CD14-positive monocyte (primary cell): ENCODE data around the gene ECE2. TPM values are rescaled to one million over a fixed set of nuclear protein-coding genes. Genes with fewer than 3 reads are reported as not detected.

Experiments used
- DNase-seq, 3 donors: peaks; one replicate each; pipeline ENCODE4 v3.0.0-alpha.2; 2011 to 2022
- H2AFZ ChIP-seq: 2 replicates; pipeline ENCODE4 v1.6.0; 2012; ENCODE audit warnings: mild to moderate bottlenecking, low read depth, low read length, inconsistent platforms; ENCODE audit not compliant: insufficient read depth, poor library complexity, severe bottlenecking
- H3K27ac ChIP-seq, 2 donors: 1 replicate in 1 of 2; 2 replicates in 1 of 2; pipeline ENCODE4 v1.5.1; 2012 to 2013; ENCODE audit warnings: low read length in 2 of 2, control low read depth in 1 of 2, inconsistent platforms in 1 of 2, low read depth in 1 of 2, mild to moderate bottlenecking in 1 of 2
- H3K27me3 ChIP-seq, 2 donors: one replicate each; pipeline versions ENCODE4 v1.6.0 to v1.6.1; 2011 to 2013; ENCODE audit warnings: low read length in 2 of 2; ENCODE audit not compliant: control insufficient read depth in 2 of 2, insufficient read depth in 2 of 2
- H3K36me3 ChIP-seq, 2 donors: replicated peaks in 1 of 2; 1 replicate in 1 of 2; 2 replicates in 1 of 2; pipeline versions ENCODE4 v1.5.1 to v1.6.1; 2012 to 2013; ENCODE audit warnings: low read length in 2 of 2, control low read depth in 1 of 2, inconsistent platforms in 1 of 2, mild to moderate bottlenecking in 1 of 2; ENCODE audit not compliant: insufficient read depth in 2 of 2, control insufficient read depth in 1 of 2
- H3K4me1 ChIP-seq, 2 donors: 1 replicate in 1 of 2; 2 replicates in 1 of 2; pipeline versions ENCODE4 v1.5.1 to v1.6.1; 2012 to 2013; ENCODE audit warnings: low read length in 2 of 2, control low read depth in 1 of 2, inconsistent platforms in 1 of 2, mild to moderate bottlenecking in 1 of 2, moderate library complexity in 1 of 2; ENCODE audit not compliant: insufficient read depth in 2 of 2, control insufficient read depth in 1 of 2
- H3K4me2 ChIP-seq: replicated peaks from 2 replicates; pipeline ENCODE3; 2012; ENCODE audit warnings: low read length, moderate library complexity, mild to moderate bottlenecking; ENCODE audit not compliant: poor library complexity, severe bottlenecking; ENCODE audit errors: extremely low read depth
- H3K4me3 ChIP-seq, 3 experiments: fragments of 200-600 bp in 1 of 3; sonication (generic) in 1 of 3; replicated peaks in 1 of 3; 1 replicate in 2 of 3; 2 replicates in 1 of 3; pipeline ENCODE4 v1.5.1; 2011 to 2013; ENCODE audit warnings: low read length in 3 of 3, mild to moderate bottlenecking in 3 of 3, control low read depth in 2 of 3, low read depth in 2 of 3, inconsistent platforms in 1 of 3, moderate library complexity in 1 of 3
- H3K79me2 ChIP-seq: 2 replicates; pipeline ENCODE4 v1.6.0; 2012; ENCODE audit warnings: mild to moderate bottlenecking, control low read depth, inconsistent platforms, low read length, moderate library complexity; ENCODE audit not compliant: insufficient read depth
- H3K9ac ChIP-seq: 2 replicates; pipeline ENCODE4 v1.6.0; 2017; ENCODE audit warnings: low read length, mild to moderate bottlenecking; ENCODE audit not compliant: insufficient read depth, poor library complexity, severe bottlenecking
- H3K9me3 ChIP-seq, 2 donors: replicated peaks in 1 of 2; 1 replicate in 1 of 2; 2 replicates in 1 of 2; pipeline versions ENCODE4 v1.5.1 to v1.6.1; 2012 to 2013; ENCODE audit warnings: low read length in 2 of 2, control low read depth in 1 of 2; ENCODE audit not compliant: control insufficient read depth in 1 of 2, insufficient read depth in 1 of 2
- H4K20me1 ChIP-seq: 2 replicates; pipeline ENCODE4 v1.6.0; 2012; ENCODE audit warnings: mild to moderate bottlenecking, low read length, control low read depth, moderate library complexity; ENCODE audit not compliant: insufficient read depth
- H3K27ac Mint-ChIP-seq, 7 donors: one replicate each; pipeline ENCODE4 v1.8.0; 2020; ENCODE audit warnings: mild to moderate bottlenecking in 7 of 7, mixed read lengths in 7 of 7, moderate library complexity in 6 of 7, inconsistent platforms in 2 of 7
- H3K27me3 Mint-ChIP-seq, 3 donors: one replicate each; pipeline ENCODE4 v1.8.0; 2021 to 2022; ENCODE audit warnings: low read depth in 3 of 3, mild to moderate bottlenecking in 3 of 3, mixed read lengths in 3 of 3, moderate library complexity in 3 of 3, inconsistent platforms in 1 of 3
- H3K36me3 Mint-ChIP-seq, 2 donors: one replicate each; pipeline ENCODE4 v1.8.0; 2020; ENCODE audit warnings: mixed read lengths in 2 of 2, inconsistent platforms in 1 of 2, mild to moderate bottlenecking in 1 of 2
- H3K4me1 Mint-ChIP-seq: one replicate; pipeline ENCODE4 v1.8.0; 2020; ENCODE audit warnings: mild to moderate bottlenecking, mixed read lengths
- H3K4me3 Mint-ChIP-seq, 2 donors: one replicate each; pipeline ENCODE4 v1.8.0; 2020; ENCODE audit warnings: mild to moderate bottlenecking in 2 of 2, mixed read lengths in 2 of 2, moderate library complexity in 1 of 2
- H3K9me3 Mint-ChIP-seq, 7 donors: one replicate each; pipeline ENCODE4 v1.8.0; 2020 to 2022; ENCODE audit warnings: mixed read lengths in 7 of 7, mild to moderate bottlenecking in 6 of 7, moderate library complexity in 6 of 7, inconsistent platforms in 2 of 7
- CTCF ChIP-seq: fragments of 200-600 bp; IDR thresholded peaks from one replicate; pipeline ENCODE4 v1.8.0; 2022; ENCODE audit warnings: antibody characterized with exemption, mild to moderate bottlenecking
- WGBS: methylation state at CpG from one replicate; pipeline ENCODE4 v1.1.5; 2013; ENCODE audit warnings: missing lambda C conversion rate; ENCODE audit not compliant: insufficient coverage; 5-methylcytosine and 5-hydroxymethylcytosine counted together
- intact Hi-C, 2 donors: fragments of 100-400 bp; cut with micrococcal nuclease; formaldehyde crosslinking; loops; one replicate each; pipeline versions ENCODE4 v1.15.0 to v1.15.1; 2023
- polyA plus RNA-seq, 3 donors: library from polyadenylated mRNA; depleted of rRNA in 1 of 3; unstranded in 2 of 3; stranded (reverse) in 1 of 3; fragments of 300-500 nt in 2 of 3; fragments of >200 nt in 1 of 3; fragmentation: Illumina TruSeq in 2 of 3; gene quantifications; 1 replicate in 2 of 3; 2 replicates in 1 of 3; pipeline ENCODE4 v1.2.3, GENCODE V29; 2012 to 2021

ECE2 gene
- polyA plus RNA-seq, 3 donors, result not detected

GRCh38 chr3:184237807-184238206 lies 38.0 kb upstream of the ECE2 start:
- H3K27me3 Mint-ChIP-seq, result peaks cover 8 to 18% (median 14%) of the 10 kb centered on the region in 3 donors
- no peak overlapping the region for H3K27ac Mint-ChIP-seq
- WGBS, result no CpG with 5 or more reads among the region's 1 CpG

GRCh38 chr3:184238246-184238818 lies 37.5 kb upstream of the ECE2 start:
- Mint-ChIP-seq H3K4me3 (no peak overlapping the region), H3K36me3 (peaks cover 13 to 15% of the 10 kb centered on the region in 2 donors), H3K27me3 (peaks cover 6 to 12% (median 11%) of the 10 kb centered on the region in 3 donors), H3K27ac (no peak overlapping the region), H3K9me3 (no peaks in the 10 kb centered on the region), H3K4me1 (no peaks in the 10 kb centered on the region)
- TF ChIP-seq CTCF, result no peak
- Histone ChIP-seq H3K9ac (no peak overlapping the region), H2AFZ (no peak overlapping the region), H4K20me1 (no peaks in the 10 kb centered on the region), H3K4me2 (no peak overlapping the region), H3K4me1 (no peaks in the 10 kb centered on the region), H3K36me3 (peaks cover 15 to 17% of the 10 kb centered on the region in 2 donors), H3K27ac (no peak overlapping the region), H3K79me2 (no peaks in the 10 kb centered on the region), H3K27me3 (peaks cover 0 to 4% of the 10 kb centered on the region in 2 donors), H3K9me3 (no peaks in the 10 kb centered on the region), H3K4me3 (no peak overlapping the region)
- no peak for DNase-seq
- 91% methylated on average over 11 of the region's 13 CpGs for WGBS
- intact Hi-C loops, result no loop called here

More at GRCh38 chr3:184237807-184238206, 38.0 kb upstream of the ECE2 start:
- Mint-ChIP-seq H3K36me3 (peaks cover 8 to 10% of the 10 kb centered on the region in 2 donors), H3K4me3 (no peak overlapping the region), H3K4me1 (no peaks in the 10 kb centered on the region), H3K9me3 (no peaks in the 10 kb centered on the region)
- Histone ChIP-seq H2AFZ (no peak overlapping the region), H3K27ac (no peak overlapping the region), H3K4me3 (no peak overlapping the region), H3K4me1 (no peaks in the 10 kb centered on the region), H3K4me2 (no peak overlapping the region), H3K9ac (no peak overlapping the region), H3K9me3 (no peaks in the 10 kb centered on the region), H4K20me1 (no peaks in the 10 kb centered on the region), H3K79me2 (no peaks in the 10 kb centered on the region), H3K27me3 (peaks cover under 1 to 9% of the 10 kb centered on the region in 2 donors), H3K36me3 (peaks cover 10 to 11% of the 10 kb centered on the region in 2 donors)
- TF ChIP-seq CTCF, result no peak
- DNase-seq, result no peak
- intact Hi-C loops, result no loop called here
